HG02798 (cell line): ENCODE data around the gene JMJD8.
A peak's percentile ranks its signal among the peaks of the same experiment; 100 is the strongest.

Experiments
- ATAC-seq: cut with Tn5 transposase; IDR thresholded peaks from one replicate; pipeline ENCODE4 v1.9.1; 2021; ENCODE audit warnings: mild to moderate bottlenecking; ENCODE audit not compliant: unreplicated experiment, poor library complexity

JMJD8 gene

DNA sequence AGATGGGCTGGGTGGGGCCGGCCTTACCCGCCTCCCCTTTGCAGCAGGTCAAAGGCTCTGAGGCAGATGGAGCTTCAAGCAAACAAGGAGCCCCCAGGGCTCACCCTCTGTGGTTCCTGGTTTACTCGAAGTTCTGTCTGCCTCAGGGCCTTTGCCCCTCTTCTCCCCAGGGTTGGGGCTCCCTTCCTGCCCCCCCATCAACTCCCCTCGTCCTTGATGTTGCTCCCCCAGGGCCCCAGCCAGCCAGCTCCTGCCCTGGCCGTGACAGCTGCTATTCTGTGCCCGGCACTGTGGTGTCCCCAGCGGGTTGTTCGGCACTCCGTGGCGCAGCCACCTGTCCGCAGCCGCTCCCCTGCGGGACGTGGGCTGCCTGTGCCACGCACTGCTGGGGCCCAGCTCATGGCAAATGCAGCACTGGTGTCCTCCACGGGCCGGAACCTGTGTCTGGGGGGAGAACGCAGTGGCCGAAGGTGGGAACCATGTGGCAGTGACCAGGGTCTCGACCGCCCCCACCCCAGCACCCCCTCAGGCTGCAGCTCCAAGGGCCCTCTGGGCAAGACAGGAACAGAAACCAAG, 26.5 kb upstream of the JMJD8 start:
- no peak for ATAC-seq

DNA sequence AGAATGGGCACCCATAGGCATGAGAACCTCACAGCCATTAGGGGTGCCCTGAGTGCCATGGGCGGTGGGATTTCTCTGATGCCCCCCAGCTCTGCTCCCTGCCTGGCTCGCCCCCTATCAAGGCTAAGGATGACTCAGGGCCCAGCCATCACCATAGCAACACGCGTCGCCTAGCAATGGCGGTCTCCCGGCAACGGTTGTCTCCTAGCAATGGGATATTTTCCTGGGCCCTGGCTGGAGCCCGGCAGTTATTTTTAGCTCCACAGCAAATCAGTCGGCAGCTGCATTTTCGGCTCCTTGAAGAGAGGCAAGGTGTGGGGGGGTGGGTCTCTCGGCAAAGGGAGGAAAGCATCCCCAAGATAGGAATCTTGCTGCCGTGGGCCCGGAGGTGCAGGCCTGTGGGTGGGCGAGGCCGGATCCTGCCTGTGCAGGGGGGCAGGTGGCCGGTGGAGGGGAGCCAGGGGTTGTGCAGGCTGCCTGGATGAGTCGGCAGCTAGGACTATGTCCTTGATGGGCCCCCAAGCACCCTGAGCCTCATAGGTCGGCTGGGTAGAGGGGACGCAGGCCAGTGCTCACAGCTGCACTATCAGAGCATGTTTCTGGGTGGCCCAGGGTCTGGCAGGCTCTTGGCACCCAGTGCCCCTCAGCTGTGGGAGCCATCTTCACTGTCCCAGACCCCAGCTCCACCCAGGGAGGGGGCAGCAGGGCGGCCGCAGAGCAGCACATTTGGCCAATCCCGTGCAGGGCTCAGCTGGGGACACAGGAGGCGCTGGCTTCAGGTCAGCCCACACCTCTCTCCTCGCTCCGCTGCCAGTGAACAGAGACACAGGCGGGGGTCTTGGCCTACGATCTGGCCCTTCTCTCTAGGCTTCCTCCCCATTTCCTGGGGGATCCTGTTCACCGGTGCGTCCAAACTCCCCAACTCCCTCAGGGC, 25.7 kb upstream of the JMJD8 start:
- no peak for ATAC-seq

DNA sequence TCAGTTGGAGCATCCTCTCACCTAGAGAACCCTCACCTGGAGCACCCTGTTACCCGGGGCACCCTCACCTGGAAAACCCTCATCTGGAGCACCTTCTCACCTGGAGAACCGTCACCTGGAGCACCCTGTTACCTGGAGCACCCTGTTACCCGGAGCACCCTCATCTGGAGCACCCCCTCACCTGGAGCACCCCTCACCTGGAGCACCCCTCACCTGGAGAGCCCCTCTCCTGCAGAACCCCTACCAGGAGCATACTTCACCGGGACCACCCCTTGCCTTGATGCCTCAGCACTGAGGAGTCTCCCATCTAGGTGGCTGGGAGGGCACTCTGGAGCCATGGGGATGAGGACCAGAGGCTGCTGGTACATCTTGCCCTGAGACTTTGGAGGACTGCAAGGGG, 24.8 kb upstream of the JMJD8 start:
- no peak for ATAC-seq

DNA sequence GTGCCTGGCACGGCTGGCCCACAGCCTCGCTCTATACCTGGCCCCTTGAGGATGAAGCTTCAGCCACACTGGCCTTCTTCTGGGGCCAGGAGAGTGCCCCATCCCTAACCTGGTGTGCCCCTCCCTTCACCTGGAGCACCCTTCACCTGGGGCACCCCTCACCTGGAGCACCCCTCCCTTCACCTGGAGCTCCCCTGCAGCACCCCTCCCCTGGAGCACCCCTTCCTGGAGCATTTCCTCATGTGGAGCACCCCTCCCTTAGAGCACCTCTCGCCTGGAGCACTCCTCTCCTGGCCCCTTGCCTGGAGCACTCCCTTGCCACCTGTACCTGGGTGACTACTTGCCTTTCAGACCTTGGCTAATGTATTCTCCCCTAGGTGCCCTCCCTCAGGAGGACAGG, 23.9 kb upstream of the JMJD8 start:
- no peak for ATAC-seq

DNA sequence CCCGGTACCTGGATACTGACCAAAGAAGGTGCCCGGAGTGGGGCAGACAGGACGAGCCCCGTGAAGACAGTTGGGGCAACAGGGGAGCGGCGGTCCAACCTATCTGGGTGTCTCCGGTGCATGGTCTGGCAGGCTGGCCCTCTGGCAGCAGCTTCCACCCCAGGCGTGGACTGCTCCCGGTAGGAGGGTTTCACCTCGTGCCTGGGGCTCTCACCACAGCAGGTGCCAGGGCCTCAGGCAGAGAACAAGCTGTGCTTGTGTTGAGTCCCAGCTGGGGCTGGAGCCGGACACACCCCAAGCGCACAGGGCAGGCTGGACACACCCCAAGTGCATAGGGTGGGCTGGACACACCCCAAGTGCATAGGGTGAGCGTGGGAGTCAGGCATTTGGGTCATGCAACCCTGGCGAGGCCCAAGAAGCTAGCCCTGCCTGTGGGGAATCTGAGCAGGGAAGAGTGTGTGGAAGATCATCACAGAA, 23.0 kb upstream of the JMJD8 start:
- ATAC-seq = no peak

DNA sequence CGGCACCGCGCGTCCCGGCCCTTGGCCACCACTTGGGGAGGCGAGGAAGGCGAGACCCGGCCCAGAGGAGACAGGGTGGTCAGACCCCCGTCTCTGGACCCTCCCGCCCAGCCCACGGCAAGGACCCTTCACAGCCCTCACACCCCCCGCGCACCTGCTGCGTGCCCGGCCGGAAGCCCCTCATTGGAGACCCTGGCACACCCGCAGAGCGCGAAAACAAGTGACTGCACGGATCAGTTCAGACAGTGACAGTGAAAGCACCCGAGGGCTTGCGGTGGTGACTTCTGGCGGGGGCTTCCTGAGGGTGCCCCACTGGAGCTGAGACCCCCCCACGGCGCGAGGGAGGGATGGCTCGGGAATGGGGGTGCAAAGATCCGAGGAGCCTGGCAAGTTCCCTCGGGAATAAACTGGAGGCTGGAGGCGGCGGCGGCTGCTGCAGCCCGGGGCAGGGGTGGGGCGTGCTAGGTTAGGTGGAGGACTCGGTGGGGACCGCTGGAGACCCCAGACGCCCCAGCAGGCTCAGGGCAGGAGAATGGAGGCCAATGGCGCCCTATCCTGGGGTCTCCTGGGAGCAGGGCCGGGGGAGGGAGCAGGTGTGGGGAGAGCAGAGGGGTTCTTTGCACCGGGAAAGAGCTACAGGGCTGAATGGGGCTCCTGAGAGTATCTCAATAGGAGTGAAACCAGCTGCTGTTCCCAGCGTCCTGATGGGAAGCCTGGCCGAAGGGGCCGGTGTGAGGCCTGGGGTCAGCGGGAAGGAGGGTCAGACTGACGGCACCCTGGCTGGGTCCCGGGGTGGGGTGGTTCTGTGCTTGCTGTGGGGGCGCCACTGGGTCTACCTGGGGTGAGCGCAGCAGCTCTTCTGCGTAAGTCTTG, 22.3 kb upstream of the JMJD8 start:
- no peak for ATAC-seq

DNA sequence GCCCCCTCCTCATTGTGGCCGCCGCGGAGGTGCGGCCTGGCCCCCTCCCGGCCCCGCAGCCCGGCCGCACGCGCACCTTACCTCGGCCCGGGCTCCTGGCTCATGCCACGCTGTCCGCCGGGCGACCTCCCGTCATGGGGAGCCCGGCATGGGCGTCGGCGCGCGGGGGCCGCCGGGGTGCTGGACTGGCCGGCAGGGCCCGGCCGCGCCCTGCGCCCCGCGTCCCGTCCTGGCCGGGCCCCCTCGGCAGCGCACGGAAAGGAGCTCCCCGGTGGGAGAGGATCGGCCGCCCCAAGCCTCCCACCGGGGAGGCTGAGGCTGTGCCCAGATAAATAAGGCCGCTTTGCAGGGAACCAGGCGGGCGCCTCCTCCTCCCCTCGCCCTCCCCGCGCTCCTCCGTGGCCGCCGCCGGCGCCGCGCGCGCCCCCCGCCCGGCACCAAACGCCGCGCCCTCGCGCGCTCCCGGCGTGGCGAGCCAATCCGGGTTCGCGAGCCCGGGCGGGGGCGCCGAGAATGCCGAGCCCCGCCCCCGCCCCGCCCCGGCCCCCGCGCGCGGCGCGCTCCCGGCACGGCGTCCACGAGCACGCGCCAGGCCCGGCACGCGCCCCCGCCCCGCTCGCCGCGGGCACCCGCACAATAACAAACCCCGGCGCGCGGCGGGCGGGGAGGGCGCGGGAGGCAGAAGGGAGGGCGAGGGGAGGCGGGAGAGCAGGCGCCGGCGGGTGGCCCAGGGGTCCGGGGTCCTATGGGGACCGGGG, 21.5 kb upstream of the JMJD8 start, which contains the start of gene FBXL16:
FBXL16 (minus strand) TSS at position 371 of the 758 bp plus-strand sequence. CDS start 8,396 bp downstream, outside the sequence.
- no peak for ATAC-seq

DNA sequence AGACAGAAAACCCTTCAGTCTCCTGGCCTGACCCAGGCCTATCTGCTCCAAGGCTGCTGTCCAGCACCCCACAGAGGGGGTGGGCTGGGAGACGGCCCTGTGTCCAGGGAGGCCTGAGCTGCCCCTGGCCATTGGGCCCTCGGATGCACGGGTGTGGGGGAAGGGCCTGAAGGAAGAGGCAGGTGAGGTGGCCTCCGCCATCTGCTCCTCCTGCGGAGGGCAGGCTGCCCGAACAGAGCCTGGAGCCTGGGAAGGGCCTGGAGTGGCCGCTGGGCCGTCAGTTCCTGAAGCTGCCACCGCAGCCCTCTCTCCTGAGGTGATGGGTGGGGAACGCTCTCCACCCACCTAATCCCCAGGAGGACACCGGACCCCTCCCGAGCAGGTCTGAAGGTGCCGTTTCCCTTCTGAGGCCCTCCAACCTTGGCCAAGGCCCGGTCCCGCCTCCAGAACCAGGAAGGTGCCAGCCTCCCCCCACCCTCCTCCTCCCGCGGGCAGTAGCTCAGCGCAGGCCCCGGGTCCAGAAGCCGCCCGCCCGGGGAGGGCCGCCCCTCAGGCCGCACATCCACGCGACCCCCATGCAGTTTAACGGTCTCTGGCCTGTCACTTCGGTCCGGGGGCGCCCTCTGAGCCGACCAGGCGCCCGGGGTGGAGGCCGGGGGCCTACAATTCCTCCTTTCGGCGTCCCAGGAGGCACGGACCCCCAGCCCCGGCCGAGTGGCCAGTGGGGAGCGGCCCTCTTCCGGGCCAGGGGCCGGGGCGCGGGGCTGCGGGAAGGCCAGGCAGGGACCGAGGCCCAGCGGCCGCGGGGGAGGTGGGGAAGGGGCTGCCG, 20.6 kb upstream of the JMJD8 start:
- no peak for ATAC-seq

DNA sequence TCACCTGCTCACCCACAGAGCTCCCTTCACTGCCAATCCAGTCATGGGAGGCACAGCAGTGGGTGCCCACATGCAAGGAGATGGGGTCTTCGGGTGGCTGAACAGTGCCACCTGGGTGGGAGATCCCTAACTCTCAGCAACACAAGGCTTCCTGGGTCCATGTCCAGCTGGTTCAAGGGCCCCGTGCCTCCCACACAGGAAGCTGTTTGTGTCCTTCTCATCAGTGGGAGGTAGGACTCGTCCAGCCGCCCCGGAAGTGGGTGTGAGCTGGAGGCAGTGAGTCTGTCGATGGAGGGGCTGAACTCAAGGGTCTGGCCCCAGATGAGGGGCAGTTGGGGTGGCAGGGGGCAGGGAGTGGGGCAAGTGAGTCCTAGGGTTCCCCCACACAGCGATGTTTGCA, 19.9 kb upstream of the JMJD8 start:
- ATAC-seq = no peak

DNA sequence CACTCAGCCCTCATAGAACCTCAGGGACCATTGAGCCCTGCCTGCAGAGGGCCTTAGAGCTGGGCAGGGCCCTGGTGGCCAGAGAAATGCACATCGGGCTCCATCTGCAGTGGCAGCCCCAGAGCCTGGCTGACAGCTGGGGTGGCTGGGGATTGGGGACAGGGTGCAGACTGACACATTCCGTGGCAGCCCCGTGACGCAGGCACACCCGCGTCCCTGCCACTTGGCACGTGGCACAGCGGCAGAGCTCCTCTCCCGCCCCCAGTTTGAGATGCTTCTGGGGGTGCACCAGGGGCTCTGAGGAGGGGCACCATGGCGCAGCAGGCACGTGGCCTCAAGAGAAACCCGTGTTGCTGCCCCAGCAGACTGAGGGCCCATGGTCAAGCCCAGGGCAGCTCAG, 19.3 kb upstream of the JMJD8 start:
- no peak for ATAC-seq

DNA sequence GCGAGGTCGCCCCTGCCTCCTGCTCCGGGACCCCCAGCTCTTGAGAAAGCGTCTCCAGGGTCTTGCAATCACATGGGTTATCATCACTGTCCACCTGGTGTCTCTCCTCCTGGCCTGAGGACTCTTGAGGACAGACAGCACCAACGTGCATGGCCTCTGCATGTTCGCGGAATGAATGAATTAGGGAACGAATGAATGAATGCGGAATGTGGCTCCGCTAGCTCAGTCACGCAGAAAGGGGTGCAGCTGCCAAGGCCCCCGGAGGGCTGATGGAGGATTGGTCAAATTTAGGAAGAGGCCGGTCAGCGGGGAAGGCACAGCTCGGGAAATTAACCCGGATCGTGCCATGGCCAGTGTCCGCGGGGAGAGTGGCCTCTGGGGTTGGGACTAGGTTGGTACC, 18.2 kb upstream of the JMJD8 start:
- ATAC-seq = no peak

DNA sequence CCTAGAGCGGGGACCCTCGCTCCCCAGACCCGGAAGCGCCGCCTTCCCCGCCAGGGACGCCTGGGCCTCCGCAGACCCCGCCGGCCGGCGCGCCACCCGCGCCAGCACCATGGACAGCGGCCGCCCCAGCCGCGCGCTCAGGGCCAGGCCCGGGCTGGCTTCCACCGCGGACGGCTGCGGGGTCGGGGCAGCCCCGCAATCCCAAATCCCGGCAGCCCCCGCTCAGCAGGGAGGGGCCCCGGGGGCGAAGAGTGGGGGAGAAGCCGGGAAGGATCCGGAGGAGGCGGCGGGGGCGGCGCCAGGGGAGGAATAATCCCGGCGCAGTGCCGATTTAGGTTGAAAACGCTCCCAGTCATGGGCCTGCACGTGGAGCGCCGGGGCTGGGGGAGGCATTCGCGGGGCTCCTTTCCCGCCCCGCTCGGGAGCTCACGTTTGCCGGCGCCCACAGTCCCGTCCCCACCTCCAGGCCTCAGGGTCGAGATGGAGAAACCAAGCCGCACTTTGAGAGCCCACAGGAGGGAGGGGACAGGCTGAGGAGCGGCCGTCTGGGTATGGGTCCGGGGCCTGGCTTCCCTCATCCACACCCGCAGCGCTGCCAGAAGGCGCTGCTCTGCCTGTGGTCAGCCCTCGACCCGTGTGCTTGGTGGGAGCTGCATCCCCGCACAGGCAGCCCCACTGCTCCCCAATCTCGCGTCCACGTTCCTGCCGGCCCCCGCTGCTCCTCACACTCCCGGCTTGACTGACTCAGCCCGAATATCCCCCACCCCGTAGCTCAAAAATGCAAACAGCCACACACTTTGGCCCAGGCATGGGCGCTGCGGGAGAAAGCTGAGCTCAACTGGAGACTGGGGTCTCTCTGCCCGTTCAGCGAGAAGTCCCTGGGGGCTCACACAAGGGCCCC, 16.8 kb upstream of the JMJD8 start:
- ATAC-seq = no peak

DNA sequence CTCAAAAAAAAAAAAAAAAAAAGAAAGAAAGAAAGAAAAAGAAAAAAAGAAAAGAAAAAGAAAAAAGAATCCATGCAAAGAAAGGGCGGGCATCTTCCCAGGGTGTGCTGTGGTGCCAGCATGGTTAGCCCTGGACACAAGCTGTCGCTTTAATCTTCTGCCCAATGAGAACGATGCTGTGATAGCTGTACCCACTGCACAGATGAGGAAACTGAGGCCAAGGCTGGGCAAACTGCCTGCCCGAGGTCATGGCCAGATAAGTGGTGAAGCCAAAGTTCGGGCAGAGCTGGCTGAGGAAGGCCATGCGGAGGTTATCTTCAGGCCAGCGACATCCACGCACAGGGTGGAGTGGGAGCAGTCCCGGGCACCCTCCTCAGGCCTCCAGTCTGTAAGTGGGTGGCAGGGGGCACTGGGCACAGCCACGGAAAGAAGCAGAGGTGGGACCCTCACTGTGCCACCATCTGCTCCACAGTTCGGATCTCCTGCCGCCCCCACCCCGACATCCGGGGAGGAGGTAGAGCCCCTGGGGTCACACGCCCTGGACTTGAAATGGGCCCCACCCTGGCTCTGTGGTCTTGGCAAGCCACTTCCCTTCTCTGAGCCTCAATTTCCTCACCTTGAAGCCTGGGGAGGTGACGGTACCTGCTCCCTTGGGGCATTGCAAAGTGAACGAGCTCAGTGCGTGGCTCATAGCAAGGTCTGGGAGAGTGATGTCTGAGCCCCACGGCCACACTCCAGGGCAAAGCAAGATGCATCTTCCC, 15.0 kb upstream of the JMJD8 start:
- ATAC-seq = no peak

DNA sequence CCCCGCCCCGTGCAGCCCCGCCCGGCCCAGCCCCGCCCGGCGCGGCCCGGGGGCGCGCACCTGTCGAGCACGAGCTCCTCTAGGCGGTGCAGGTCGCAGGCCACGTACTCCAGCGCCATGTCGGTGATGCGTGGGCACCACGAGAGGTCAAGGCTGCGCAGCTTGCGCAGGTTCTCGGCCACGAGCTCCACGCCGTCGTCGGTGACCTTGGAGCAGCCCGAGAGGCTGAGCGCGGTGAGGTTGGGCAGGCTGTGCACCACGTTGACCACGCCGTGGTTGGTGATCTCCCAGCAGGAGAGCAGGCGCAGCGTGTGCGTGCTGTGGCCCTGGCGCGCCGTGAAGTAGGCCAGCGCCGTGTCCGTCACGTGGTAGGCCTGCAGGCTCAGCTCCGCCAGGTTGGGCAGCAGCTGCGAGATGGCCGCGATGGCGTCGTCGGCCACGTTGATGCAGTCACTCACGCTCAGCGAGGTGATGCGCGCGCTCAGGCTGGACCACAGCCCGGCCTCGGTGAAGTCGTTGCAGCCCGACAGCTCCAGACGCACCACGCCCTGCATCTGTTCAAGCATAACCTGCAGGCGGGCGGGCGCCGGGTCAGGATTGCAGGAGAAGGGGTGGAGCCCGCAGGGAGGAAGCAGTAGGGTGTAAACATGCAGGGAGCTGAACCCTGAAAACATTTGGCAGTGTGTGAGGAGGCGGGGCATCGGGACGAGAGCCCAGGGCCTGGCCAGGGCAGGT, 11.4 kb upstream of the JMJD8 start:
- ATAC-seq = peak; percentile 65

DNA sequence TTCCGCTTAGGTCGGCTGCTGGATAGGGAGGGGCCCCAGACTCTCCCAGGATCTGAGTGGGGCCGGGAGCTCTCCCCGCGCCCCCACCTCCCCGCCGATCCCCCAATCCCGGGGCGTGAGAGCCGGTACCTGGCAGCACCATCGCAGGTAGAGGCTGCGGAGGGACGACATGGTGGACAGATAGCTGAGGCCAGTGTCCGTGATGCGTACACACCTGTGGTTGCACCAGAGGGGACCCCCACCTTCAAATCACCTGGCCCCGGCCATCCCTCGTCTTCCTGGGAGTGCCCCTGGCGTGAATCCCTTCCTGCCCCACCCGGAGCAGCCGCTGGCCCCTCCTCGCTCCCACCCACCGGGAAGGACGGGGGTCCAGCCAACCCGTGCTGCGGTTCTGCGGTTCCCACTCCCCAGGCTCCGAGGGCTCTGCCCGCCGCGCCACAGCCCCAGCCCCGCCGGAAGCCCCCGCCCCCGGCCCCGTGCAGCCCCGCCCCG, 10.8 kb upstream of the JMJD8 start:
- ATAC-seq = no peak

DNA sequence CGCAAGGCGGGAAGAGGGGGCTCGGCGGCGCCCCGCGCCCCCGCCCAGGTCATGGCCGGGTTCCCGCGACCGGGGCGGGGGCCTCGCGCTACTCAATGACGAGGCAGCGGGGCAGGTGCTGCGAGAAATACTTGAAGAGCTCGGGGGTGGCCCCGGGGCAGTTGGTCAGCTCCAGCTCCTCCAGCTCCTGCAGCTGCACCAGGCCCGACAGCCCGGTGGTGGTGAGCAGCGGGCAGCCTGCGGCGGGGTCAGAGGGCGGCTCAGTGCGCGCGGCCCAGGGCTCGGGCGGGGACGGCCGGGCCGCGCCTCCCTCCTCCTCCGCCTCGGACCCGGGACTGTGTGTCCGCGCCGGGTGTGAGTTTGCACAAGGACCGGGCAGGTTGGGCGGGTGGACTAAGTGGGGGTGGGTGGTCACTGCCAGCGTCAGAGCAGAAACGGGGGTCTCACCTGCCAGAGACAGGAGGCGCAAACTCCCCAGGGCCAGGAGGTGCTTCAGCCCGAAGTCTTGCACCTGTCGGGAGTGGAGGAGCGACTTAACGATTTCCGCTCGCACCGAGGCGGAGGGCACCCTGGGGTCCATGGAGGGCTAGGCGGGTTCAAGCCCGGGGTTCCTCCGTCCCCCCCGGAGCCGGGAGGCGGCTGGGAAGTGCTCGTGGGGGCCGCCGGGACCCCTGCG, 10.2 kb upstream of the JMJD8 start:
- no peak for ATAC-seq
